ENCODE data around the gene KCNIP3. TPM values are rescaled to one million over a fixed set of nuclear protein-coding genes. Genes with fewer than 3 reads are reported as not detected.

The KCNIP3 gene
- total RNA-seq, 2 experiments from 2014 or later: not detected

DNA sequence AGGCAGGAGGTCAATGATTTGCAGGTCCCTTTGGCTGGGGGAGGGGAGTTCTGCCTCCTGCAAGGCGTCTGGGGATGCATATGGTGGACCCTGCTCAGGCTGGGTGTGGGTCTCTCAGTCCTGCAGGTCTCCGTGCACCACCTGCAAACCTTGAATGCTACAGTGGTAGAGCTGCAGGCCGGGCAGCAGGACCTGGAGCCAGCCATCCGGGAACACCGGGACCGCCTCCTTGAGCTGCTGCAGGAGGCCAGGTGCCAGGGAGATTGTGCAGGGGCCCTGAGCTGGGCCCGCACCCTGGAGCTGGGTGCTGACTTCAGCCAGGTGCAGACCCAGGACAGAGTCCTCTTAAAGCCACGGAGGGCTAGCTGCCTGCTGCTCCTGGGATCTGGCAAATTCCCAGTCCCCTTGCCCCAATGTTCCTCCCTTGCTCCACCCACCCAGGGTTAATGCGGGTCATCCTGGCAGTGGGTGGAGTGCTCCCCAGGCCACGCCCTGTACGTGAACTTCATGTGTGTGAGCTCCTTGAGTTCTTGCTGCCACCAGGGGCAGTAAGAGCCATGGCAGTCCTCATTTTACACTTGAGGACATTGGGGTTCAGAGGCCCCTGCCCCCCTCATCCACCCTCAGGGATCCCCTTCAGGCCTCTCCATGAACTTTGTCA lies 19.8 kb upstream of the KCNIP3 start:
- no peak for DNase-seq
- no peak overlapping the region for H3K4me3 Mint-ChIP-seq
- intact Hi-C loops (cut with micrococcal nuclease): no loop called here
- no peaks in the 10 kb centered on the region for H3K9me3 Mint-ChIP-seq
- no peaks in the 10 kb centered on the region for H3K36me3 Mint-ChIP-seq (ENCODE audit: low read depth)
- H3K27me3 Mint-ChIP-seq (ENCODE audit: low read depth): no peaks in the 10 kb centered on the region
- CTCF ChIA-PET: no interaction called here
- H3K4me1 Mint-ChIP-seq (ENCODE audit: low read depth): no peaks in the 10 kb centered on the region
- H3K27ac Mint-ChIP-seq: no peak overlapping the region

DNA sequence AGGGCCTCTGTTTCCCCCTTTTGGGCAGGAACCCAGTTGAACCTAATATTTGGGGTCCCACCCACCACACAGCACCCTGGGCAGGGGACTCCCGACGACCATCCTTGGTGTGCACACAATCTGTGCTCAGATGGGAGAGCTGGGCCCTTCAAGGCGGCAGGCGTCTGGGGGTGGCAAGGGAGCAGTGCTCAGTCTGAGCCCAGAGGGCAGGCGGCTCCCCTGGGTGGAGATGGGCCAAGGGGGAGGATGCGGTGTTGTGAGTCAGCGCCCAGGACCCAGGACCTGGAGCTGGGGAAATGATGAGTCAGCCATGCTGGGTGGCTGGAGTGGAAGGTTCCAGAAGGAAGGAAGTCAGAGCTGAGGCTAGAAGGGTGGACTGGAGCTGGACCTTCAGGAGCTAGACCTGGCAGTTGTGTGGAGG lies 19.1 kb upstream of the KCNIP3 start:
- intact Hi-C loops (cut with micrococcal nuclease): no loop called here
- H3K27me3 Mint-ChIP-seq (ENCODE audit: low read depth): no peaks in the 10 kb centered on the region
- no peaks in the 10 kb centered on the region for H3K36me3 Mint-ChIP-seq (ENCODE audit: low read depth)
- CTCF ChIA-PET: no interaction called here
- H3K4me1 Mint-ChIP-seq (ENCODE audit: low read depth): no peaks in the 10 kb centered on the region
- H3K4me3 Mint-ChIP-seq: no peak overlapping the region
- DNase-seq: no peak
- H3K9me3 Mint-ChIP-seq: no peaks in the 10 kb centered on the region
- no peak overlapping the region for H3K27ac Mint-ChIP-seq

DNA sequence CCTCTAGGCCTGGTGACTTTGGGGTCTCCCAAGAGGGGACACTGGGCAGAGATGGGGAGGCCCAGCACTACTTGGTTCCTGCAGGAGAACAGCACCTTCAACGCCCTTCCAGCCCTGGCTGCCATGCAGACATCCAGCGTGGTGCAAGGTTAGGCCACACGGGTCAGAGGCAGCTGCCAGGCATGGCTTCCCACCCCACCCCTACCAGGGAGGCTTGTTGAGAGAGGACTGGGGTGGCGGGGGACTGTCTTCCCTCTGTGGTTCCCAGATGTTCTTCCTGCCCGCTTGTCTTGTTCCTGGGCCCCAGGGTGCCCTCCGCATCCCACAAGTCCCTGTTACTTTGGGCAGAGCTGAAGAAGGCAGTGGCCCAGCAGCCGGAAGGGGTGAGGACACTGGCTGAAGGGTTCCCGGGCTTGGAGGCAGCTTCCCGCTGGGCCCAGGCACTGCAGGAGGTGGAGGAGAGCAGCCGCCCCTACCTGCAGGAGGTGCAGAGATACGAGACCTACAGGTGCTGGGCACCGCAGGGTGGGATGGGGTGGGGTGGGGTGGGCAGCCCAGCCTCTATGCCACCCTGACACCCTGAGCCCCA lies 18.4 kb upstream of the KCNIP3 start:
- no peaks in the 10 kb centered on the region for H3K4me1 Mint-ChIP-seq (ENCODE audit: low read depth)
- CTCF ChIA-PET: no interaction called here
- no peak overlapping the region for H3K4me3 Mint-ChIP-seq
- no peaks in the 10 kb centered on the region for H3K36me3 Mint-ChIP-seq (ENCODE audit: low read depth)
- H3K27me3 Mint-ChIP-seq (ENCODE audit: low read depth): no peaks in the 10 kb centered on the region
- DNase-seq: no peak
- intact Hi-C loops (cut with micrococcal nuclease): no loop called here
- no peaks in the 10 kb centered on the region for H3K9me3 Mint-ChIP-seq
- H3K27ac Mint-ChIP-seq: no peak overlapping the region

DNA sequence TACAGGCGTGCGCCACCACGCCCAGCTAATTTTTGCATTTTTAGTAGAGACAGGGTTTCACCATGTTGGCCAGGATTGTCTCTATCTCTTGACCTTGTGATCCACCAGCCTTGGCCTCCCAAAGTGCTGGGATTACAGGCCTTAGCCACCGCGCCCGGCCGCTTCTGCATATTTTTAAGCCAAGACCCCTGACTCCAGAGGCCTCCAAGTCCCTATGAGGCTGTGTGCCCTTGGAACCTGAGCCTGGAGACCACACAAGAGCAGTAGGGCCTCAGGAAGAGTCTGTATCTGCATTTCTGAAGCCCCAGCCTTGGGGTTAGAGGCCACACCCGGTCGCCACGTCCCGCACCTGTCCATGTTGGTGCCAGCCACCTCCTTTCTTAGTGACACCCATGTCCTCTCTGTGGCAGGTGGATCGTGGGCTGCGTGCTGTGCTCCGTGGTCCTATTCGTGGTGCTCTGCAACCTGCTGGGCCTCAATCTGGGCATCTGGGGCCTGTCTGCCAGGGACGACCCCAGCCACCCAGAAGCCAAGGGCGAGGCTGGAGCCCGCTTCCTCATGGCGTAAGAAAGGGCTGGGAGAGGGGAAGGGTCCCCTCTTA lies 17.6 kb upstream of the KCNIP3 start:
- no peaks in the 10 kb centered on the region for H3K27me3 Mint-ChIP-seq (ENCODE audit: low read depth)
- no peak overlapping the region for H3K4me3 Mint-ChIP-seq
- no peak overlapping the region for H3K27ac Mint-ChIP-seq
- no peaks in the 10 kb centered on the region for H3K4me1 Mint-ChIP-seq (ENCODE audit: low read depth)
- CTCF ChIA-PET: no interaction called here
- intact Hi-C loops (cut with micrococcal nuclease): no loop called here
- H3K9me3 Mint-ChIP-seq: no peaks in the 10 kb centered on the region
- H3K36me3 Mint-ChIP-seq (ENCODE audit: low read depth): no peaks in the 10 kb centered on the region
- DNase-seq: no peak

DNA sequence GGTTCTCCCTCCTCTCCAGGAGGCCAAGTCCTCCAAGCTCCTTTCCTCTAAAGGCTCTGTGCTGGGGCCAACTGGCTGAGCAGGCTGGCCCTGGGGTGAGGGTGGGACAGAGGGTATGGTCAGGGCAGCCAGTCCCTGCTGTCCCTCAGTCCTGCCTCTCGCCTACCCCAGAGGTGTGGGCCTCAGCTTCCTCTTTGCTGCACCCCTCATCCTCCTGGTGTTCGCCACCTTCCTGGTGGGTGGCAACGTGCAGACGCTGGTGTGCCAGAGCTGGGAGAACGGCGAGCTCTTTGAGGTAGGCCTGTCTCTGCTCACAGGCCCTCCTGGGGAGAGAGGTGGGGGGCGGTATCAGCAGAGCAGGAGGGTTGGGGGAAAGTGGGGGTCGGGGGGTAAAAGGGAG lies 16.1 kb upstream of the KCNIP3 start:
- intact Hi-C loops (cut with micrococcal nuclease): no loop called here
- CTCF ChIA-PET: no interaction called here
- H3K4me1 Mint-ChIP-seq (ENCODE audit: low read depth): no peaks in the 10 kb centered on the region
- no peaks in the 10 kb centered on the region for H3K9me3 Mint-ChIP-seq
- no peaks in the 10 kb centered on the region for H3K27me3 Mint-ChIP-seq (ENCODE audit: low read depth)
- no peak overlapping the region for H3K27ac Mint-ChIP-seq
- H3K36me3 Mint-ChIP-seq (ENCODE audit: low read depth): no peaks in the 10 kb centered on the region
- no peak for DNase-seq
- H3K4me3 Mint-ChIP-seq: no peak overlapping the region

DNA sequence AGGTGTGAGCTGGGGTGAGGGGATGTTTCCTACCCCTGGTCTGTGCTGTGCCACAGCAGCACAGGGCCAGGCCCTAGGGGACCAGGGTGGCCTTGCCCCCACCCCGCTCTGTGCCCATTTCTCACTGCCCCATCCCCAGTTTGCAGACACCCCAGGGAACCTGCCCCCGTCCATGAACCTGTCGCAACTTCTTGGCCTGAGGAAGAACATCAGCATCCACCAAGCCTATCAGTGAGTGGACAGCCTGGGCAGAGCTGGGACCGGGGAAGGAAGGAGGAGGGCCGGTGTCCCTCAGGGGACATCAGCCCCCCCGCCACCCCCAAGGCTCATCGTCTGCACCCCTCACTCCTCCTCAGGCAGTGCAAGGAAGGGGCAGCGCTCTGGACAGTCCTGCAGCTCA lies 15.4 kb upstream of the KCNIP3 start:
- no peak overlapping the region for H3K27ac Mint-ChIP-seq
- H3K36me3 Mint-ChIP-seq (ENCODE audit: low read depth): no peaks in the 10 kb centered on the region
- DNase-seq: no peak
- no peak overlapping the region for H3K4me3 Mint-ChIP-seq
- CTCF ChIA-PET: no interaction called here
- no peaks in the 10 kb centered on the region for H3K27me3 Mint-ChIP-seq (ENCODE audit: low read depth)
- intact Hi-C loops (cut with micrococcal nuclease): no loop called here
- no peaks in the 10 kb centered on the region for H3K9me3 Mint-ChIP-seq
- H3K4me1 Mint-ChIP-seq (ENCODE audit: low read depth): no peaks in the 10 kb centered on the region

DNA sequence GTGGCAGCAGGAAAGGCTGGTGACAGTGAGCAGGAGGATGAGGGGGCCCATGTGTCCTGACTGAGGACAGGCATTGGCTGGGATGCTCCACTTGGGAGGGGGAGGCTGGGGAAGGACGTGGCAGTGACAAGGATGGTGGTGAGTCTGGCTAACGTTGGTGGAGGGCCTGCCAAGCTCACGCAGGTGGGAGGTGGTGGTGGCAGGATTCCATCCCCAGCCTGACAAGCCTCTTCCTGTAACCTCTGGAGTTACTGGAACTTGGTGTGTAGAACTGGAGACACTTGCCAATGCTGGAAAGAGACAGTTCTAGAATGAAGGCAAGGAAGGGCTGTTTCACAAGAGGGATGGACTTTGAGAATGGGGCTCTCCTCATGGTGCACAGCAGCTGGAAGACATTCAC lies 14.7 kb upstream of the KCNIP3 start:
- Mint-ChIP-seq H3K27ac (no peak overlapping the region), H3K4me1 (ENCODE audit: low read depth) (no peaks in the 10 kb centered on the region), H3K36me3 (ENCODE audit: low read depth) (no peaks in the 10 kb centered on the region), H3K27me3 (ENCODE audit: low read depth) (no peaks in the 10 kb centered on the region), H3K4me3 (no peak overlapping the region), H3K9me3 (no peaks in the 10 kb centered on the region)
- CTCF ChIA-PET: no interaction called here
- intact Hi-C loops (cut with micrococcal nuclease): no loop called here
- no peak for DNase-seq

DNA sequence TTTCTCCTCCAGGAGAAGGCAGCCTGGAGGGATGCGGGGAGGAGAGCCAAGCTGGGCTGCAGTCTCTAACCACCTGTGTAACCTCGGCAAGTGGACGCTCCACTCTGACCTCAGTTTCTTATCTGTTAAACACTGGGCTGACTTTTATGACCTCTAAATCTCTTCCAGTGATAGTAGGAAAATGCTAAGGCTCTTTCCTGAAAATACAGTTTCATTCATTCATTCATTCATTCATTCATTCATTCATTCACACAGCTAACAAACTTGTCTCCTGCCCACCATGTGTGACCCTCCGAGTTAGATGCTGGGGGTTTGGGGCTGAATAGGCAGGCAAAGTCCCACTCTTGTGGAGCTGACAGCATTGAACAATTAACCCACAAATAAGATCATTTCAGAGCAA lies 13.6 kb upstream of the KCNIP3 start:
- Mint-ChIP-seq H3K27me3 (ENCODE audit: low read depth) (no peaks in the 10 kb centered on the region), H3K4me1 (ENCODE audit: low read depth) (no peaks in the 10 kb centered on the region), H3K36me3 (ENCODE audit: low read depth) (no peaks in the 10 kb centered on the region), H3K4me3 (no peak overlapping the region), H3K9me3 (no peaks in the 10 kb centered on the region), H3K27ac (no peak overlapping the region)
- no peak for DNase-seq
- intact Hi-C loops (cut with micrococcal nuclease): no loop called here
- CTCF ChIA-PET: no interaction called here

DNA sequence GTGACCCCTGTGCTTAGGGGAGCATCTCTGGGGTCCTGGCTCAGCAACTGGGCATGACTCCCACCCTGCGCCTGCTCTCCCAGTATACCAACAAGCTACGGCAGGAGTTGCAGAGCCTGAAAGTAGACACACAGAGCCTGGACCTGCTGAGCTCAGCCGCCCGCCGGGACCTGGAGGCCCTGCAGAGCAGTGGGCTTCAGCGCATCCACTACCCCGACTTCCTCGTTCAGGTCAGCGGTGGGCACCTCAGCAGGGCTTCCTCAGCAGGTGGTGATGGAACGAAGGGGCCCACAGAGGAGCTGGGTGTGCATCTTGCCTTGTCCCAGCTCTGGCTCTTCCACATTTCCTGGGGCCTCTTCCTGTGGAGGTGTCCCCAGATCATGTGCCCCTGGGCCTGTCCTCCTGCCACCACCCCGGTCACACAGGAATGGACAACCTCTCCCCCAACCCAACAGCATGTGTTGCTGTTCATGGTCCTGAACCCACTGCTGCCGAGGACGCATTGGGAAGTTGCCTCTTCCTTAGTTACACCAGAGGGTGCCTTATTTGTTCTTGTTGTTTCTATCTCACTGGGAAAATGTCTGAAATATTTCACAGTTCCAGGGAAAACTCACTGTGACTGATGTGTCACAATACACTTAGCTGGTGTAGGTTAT lies 12.1 kb upstream of the KCNIP3 start:
- H3K4me3 Mint-ChIP-seq: no peak overlapping the region
- no peak overlapping the region for H3K27ac Mint-ChIP-seq
- intact Hi-C loops (cut with micrococcal nuclease): no loop called here
- H3K4me1 Mint-ChIP-seq (ENCODE audit: low read depth): no peaks in the 10 kb centered on the region
- no peak for DNase-seq
- H3K36me3 Mint-ChIP-seq (ENCODE audit: low read depth): no peaks in the 10 kb centered on the region
- CTCF ChIA-PET: no interaction called here
- no peaks in the 10 kb centered on the region for H3K27me3 Mint-ChIP-seq (ENCODE audit: low read depth)
- peaks cover under 1% of the 10 kb centered on the region for H3K9me3 Mint-ChIP-seq

DNA sequence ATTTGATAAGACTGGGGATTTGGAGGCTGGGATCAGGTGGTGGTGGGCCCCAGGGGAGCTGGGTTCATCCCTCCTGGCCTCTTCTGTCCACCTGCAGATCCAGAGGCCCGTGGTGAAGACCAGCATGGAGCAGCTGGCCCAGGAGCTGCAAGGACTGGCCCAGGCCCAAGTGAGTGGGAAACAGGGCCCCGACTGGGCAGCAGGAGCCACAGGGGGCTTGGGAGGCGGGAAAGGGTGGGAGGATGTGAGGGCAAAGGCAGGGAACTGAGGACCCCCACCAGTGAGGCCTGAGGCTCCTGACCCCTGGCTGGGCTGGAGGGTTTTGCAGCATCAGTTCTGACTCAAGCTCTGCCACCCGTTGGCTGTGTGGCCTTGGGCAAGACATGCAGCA lies 11.6 kb upstream of the KCNIP3 start:
- CTCF ChIA-PET: no interaction called here
- no peak for DNase-seq
- Mint-ChIP-seq H3K27ac (no peak overlapping the region), H3K36me3 (ENCODE audit: low read depth) (no peaks in the 10 kb centered on the region), H3K27me3 (ENCODE audit: low read depth) (no peaks in the 10 kb centered on the region), H3K9me3 (peaks cover 6% of the 10 kb centered on the region), H3K4me3 (no peak overlapping the region), H3K4me1 (ENCODE audit: low read depth) (no peaks in the 10 kb centered on the region)
- intact Hi-C loops (cut with micrococcal nuclease): no loop called here

DNA sequence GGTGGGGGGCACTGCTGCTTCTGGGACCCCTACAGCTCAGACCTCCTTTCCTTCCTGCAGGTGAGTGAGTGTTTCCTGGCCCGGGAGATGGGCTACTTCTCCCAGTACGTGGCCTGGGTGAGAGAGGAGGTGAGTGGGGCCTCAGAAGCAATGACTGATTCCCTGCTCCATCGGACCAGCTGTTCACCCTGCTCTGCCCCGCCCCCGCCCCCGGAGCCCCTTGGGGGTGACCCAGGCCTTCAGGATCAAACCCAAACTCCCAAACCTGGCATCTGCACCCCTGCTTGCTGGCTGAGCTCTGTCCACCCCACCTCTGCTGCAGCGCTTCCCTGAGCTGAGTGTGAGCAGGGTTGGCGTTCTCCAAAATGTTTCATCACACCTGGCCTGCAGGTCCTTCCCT lies 9.8 kb upstream of the KCNIP3 start:
- H3K27ac Mint-ChIP-seq: no peak overlapping the region
- peaks cover 15% of the 10 kb centered on the region for H3K9me3 Mint-ChIP-seq
- no peak for DNase-seq
- no peaks in the 10 kb centered on the region for H3K27me3 Mint-ChIP-seq (ENCODE audit: low read depth)
- CTCF ChIA-PET: no interaction called here
- no peak overlapping the region for H3K4me3 Mint-ChIP-seq
- H3K4me1 Mint-ChIP-seq (ENCODE audit: low read depth): no peaks in the 10 kb centered on the region
- intact Hi-C loops (cut with micrococcal nuclease): no loop called here
- no peaks in the 10 kb centered on the region for H3K36me3 Mint-ChIP-seq (ENCODE audit: low read depth)

DNA sequence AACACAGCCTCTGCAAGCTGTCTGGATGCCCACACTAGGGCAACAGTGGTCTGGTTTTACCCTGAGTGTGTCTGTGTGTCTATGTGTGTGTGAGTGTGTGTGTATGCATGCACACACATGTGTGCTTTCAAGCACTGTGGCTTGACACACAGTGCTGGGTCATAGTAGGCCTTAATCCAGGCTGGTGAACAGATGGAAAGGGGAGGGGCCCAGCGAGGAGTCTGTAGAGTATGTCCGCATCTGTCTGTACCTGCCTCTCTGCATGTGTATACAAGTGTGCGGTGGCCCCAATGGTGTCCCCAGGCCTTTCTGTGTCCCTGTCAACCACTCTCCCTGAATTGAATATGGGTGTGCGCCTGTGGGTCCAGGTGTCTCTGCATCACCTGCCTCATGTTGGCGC lies 9.3 kb upstream of the KCNIP3 start:
- H3K4me3 Mint-ChIP-seq: no peak overlapping the region
- H3K27ac Mint-ChIP-seq: no peak overlapping the region
- no peaks in the 10 kb centered on the region for H3K27me3 Mint-ChIP-seq (ENCODE audit: low read depth)
- H3K4me1 Mint-ChIP-seq (ENCODE audit: low read depth): no peaks in the 10 kb centered on the region
- H3K9me3 Mint-ChIP-seq: peaks cover 15% of the 10 kb centered on the region
- no peak for DNase-seq
- intact Hi-C loops (cut with micrococcal nuclease): no loop called here
- CTCF ChIA-PET: no interaction called here
- no peaks in the 10 kb centered on the region for H3K36me3 Mint-ChIP-seq (ENCODE audit: low read depth)

DNA sequence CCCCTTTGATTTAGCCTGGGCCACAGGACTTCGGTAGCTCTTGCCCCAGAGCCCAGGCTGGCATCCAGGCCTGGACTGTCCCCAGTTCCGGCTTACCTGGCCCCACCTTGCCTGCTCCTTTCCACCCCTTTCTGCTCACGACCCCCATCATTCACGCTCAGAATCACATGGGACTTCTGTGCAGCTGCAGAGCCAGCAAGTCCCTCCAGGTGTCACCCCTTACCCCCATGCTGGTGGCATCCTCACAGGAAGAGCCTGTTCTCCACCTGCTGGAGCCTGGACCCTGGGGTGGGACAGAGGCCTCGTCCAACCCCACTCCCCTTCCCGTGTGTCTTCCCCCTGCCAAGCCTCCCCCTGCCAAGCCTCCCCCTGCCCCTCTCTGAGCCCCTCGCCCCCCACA lies 7.9 kb upstream of the KCNIP3 start:
- Mint-ChIP-seq H3K9me3 (peaks cover 15% of the 10 kb centered on the region), H3K36me3 (ENCODE audit: low read depth) (no peaks in the 10 kb centered on the region), H3K27ac (no peak overlapping the region), H3K4me3 (no peak overlapping the region), H3K27me3 (ENCODE audit: low read depth) (no peaks in the 10 kb centered on the region), H3K4me1 (ENCODE audit: low read depth) (no peaks in the 10 kb centered on the region)
- intact Hi-C loops (cut with micrococcal nuclease): no loop called here
- CTCF ChIA-PET: interaction anchor here (1.3 kb wide), 1 partner anchor 58 kb away, joined by 3 read pairs; no protein-coding TSS in a partner anchor
- DNase-seq: no peak
